IMR-90 (cell line): ENCODE results near the gene ING5.

Source experiments
- RFX5 ChIP-seq: IDR thresholded peaks from 2 replicates; pipeline ENCODE4 v1.8.0; 2012; ENCODE audit warnings: low read depth, mild to moderate bottlenecking, low read length, moderate library complexity
- TF ChIP-seq, protein P1 (sequence below): conservative IDR thresholded peaks from 2 replicates; pipeline ENCODE4 v1.5.1; 2012; ENCODE audit warnings: mild to moderate bottlenecking, low read depth, low read length, improper control_type of control experiment

DNA sequence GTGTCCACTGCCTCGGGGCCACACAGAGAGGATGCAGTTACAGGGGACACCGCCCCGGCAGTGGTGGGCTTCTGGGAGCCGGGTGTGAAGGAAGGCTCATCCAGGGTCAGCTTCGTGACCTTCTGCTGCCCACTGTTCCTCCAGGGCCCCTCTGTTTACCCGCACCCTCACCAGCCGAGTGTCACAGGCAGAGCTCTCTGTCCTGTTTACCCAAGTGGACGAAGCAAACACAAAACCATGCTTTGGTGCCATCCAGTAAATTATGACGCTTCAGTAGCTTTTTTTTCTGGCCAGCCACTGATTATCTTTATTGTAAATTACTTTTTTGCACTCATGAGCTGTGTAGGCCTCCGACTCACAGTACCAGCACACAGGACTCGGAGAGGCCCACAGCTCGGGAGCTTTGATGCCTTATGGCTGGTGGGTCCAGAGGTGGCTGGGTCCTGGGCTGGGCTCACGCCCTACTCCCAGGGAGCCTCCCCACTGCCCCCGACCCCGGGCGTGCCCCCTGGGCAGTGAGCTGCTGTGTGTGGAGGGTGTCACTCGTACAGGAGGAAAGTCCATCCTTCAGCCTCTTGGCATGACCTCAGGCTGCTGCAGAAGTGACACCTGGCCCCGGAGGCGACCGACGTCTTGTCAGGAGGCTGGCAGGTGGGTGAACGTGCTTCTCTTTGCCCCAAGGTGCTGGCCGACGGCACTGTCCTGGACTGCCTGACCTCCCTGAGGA, 42.4 kb downstream of the ING5 start:
- TF ChIP-seq, protein P1, sequence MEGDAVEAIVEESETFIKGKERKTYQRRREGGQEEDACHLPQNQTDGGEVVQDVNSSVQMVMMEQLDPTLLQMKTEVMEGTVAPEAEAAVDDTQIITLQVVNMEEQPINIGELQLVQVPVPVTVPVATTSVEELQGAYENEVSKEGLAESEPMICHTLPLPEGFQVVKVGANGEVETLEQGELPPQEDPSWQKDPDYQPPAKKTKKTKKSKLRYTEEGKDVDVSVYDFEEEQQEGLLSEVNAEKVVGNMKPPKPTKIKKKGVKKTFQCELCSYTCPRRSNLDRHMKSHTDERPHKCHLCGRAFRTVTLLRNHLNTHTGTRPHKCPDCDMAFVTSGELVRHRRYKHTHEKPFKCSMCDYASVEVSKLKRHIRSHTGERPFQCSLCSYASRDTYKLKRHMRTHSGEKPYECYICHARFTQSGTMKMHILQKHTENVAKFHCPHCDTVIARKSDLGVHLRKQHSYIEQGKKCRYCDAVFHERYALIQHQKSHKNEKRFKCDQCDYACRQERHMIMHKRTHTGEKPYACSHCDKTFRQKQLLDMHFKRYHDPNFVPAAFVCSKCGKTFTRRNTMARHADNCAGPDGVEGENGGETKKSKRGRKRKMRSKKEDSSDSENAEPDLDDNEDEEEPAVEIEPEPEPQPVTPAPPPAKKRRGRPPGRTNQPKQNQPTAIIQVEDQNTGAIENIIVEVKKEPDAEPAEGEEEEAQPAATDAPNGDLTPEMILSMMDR = no peak
- no peak for TF ChIP-seq RFX5
